Upper lobe of right lung (tissue), 1 donor: ENCODE data around the gene CCDC12. TPM values are rescaled to one million over a fixed set of nuclear protein-coding genes. Genes with fewer than 3 reads are reported as not detected.

Experiments
- ATAC-seq: fragments of 200-7000 bp; cut with Tn5 transposase; one replicate; pipeline ENCODE4 v1.9.1; 2020; ENCODE audit warnings: mild to moderate bottlenecking, moderate library complexity
- DNase-seq: peaks from one replicate; pipeline ENCODE4 v3.0.0-alpha.2; 2020
- H3K27ac ChIP-seq: fragments of 200-600 bp; one replicate; pipeline ENCODE4 v1.8.0; 2022
- H3K27me3 ChIP-seq: fragments of 200-600 bp; one replicate; pipeline ENCODE4 v1.8.0; 2022; ENCODE audit warnings: mild to moderate bottlenecking
- H3K36me3 ChIP-seq: fragments of 200-600 bp; one replicate; pipeline ENCODE4 v1.8.0; 2022
- H3K4me1 ChIP-seq: fragments of 200-600 bp; one replicate; pipeline ENCODE4 v1.8.0; 2022
- H3K4me3 ChIP-seq: fragments of 200-600 bp; one replicate; pipeline ENCODE4 v1.8.0; 2022; ENCODE audit warnings: mild to moderate bottlenecking
- H3K9me3 ChIP-seq: fragments of 200-600 bp; one replicate; pipeline ENCODE4 v1.8.0; 2022
- intact Hi-C: fragments of 100-400 bp; cut with DNase I; formaldehyde crosslinking; loops from one replicate; pipeline ENCODE4 v1.11.0; 2022
- total RNA-seq: library from RNA; stranded (reverse); fragmentation: NEBNext Ultra II Directional; extraction: Animal tissue kit (Norgen Biotek cat#: 25700); gene quantifications from one replicate; pipeline ENCODE4 v1.2.1, GENCODE V29; 2021
- TF ChIP-seq, protein P1 (sequence below): fragments of 200-600 bp; IDR thresholded peaks from one replicate; pipeline ENCODE4 v1.8.0; 2022; ENCODE audit warnings: antibody characterized with exemption
- donor health status: DM: no; HTN: yes; CAD: no; lungs with severe emphysema.

CCDC12 gene
- total RNA-seq, 1 donor from 2014 or later = 42.1 TPM

DNA sequence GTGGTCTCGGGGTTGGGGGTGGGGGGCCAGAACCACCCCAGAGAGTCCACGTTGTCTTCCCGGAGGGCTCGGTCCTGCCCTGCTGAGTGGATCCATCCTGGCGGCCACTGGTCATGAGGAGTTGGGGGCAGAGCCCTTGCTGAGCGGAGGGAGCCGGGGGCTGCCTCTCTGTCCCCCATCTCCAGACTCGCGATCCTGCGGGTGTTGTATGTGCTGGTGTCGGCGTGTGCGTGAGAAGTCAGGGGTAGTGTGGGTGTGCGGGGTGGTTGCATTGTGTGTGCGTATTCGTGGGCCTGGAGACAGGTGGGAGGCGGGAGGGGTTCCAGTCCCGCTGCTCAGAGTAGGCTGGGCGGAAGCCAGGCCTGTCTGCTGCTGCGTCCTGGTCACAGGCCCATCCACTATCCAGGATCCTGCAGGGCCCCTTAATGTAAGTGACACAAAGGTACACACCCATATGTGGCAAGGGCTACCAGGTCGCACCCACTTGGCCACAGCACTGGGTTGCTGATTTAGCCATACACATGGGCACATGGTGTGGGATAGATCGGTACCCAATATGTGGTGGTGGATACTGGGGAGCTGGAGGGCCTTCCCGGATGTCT lies 33.7 kb upstream of the CCDC12 start:
- DNase-seq (no peak), ATAC-seq (no peak)
- peak overlapping the region; percentile 87 for H3K27ac ChIP-seq
- no peaks in the 10 kb centered on the region for H3K27me3 ChIP-seq
- intact Hi-C loops = no loop called here
- H3K4me3 ChIP-seq = peak overlapping the region; percentile 63
- H3K36me3 ChIP-seq = peaks cover 15% of the 10 kb centered on the region
- TF ChIP-seq, protein P1, sequence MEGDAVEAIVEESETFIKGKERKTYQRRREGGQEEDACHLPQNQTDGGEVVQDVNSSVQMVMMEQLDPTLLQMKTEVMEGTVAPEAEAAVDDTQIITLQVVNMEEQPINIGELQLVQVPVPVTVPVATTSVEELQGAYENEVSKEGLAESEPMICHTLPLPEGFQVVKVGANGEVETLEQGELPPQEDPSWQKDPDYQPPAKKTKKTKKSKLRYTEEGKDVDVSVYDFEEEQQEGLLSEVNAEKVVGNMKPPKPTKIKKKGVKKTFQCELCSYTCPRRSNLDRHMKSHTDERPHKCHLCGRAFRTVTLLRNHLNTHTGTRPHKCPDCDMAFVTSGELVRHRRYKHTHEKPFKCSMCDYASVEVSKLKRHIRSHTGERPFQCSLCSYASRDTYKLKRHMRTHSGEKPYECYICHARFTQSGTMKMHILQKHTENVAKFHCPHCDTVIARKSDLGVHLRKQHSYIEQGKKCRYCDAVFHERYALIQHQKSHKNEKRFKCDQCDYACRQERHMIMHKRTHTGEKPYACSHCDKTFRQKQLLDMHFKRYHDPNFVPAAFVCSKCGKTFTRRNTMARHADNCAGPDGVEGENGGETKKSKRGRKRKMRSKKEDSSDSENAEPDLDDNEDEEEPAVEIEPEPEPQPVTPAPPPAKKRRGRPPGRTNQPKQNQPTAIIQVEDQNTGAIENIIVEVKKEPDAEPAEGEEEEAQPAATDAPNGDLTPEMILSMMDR = no peak
- no peaks in the 10 kb centered on the region for H3K9me3 ChIP-seq
- peaks cover 11% of the 10 kb centered on the region for H3K4me1 ChIP-seq

DNA sequence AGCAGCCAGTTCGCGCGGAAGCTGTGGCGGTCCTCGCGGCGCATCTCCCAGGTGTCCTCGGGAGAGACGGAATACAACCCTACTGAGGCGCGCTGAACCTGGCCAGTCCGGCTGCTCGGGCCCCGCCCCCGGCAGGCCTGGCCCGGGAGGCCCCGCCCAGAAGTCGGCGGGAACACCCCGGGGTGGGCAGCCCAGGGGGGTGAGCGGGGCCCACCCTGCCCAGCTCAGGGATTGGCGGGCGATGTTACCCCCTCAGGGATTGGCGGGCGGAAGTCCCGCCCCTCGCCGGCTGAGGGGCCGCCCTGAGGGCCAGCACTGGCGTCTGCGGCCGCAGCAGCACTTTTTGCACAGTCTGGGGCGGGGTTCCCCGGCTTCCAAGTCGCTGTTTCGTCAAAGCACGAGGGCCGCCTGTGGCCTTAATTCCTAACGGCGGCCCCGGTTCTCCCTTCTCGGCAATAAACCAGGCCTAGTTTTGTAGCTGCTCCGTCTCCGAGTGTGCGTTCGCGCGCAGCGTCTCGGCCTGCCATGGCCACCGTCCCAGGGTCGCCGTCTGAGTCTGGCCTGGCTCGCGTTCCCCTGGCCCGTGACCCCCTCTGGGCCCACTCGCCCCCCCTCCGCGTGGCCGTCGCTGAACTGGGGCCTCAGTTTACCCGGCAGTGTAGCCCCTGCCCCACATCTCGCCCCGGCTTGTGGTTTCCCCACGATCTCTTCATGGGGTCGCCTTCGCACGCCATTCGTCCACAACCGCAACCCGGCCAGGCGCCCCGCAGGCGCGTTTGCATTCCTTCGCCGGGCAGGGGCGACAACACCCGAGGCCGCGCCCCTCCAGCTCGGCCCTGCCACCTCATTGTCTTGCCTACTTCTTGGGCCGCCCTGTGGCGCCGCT lies 32.9 kb upstream of the CCDC12 start:
- TF ChIP-seq, protein P1 = no peak
- H3K9me3 ChIP-seq = no peaks in the 10 kb centered on the region
- peak overlapping the region; percentile 63 for H3K4me3 ChIP-seq
- ATAC-seq (peak; percentile 93), DNase-seq (peak; percentile 95)
- no peaks in the 10 kb centered on the region for H3K27me3 ChIP-seq
- intact Hi-C loops = no loop called here
- H3K4me1 ChIP-seq = peaks cover 11% of the 10 kb centered on the region
- peaks cover 23% of the 10 kb centered on the region for H3K36me3 ChIP-seq
- peak overlapping the region; percentile 87 for H3K27ac ChIP-seq

DNA sequence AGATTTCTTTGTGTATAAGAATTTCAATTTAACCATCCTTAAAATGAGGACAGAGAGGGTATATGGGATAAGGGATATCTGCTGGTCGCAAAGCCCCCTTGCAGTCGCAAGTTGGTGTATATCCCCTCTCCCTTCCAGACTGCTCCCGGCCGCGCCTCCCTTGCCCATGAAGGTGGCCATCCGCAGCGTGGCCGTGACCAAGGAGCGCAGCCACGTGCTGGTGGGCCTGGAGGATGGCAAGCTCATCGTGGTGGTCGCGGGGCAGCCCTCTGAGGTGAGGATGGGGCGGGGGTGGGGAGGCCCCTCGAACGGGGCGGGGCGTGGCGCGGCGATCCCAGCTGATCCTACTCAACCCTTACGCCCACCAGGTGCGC lies 32.3 kb upstream of the CCDC12 start:
- DNase-seq (no peak), ATAC-seq (no peak)
- H3K9me3 ChIP-seq = no peaks in the 10 kb centered on the region
- peaks cover 29% of the 10 kb centered on the region for H3K36me3 ChIP-seq
- H3K4me3 ChIP-seq = peak overlapping the region; percentile 63
- TF ChIP-seq, protein P1 = no peak
- intact Hi-C loops = no loop called here
- no peaks in the 10 kb centered on the region for H3K27me3 ChIP-seq
- H3K4me1 ChIP-seq = peaks cover 11% of the 10 kb centered on the region
- H3K27ac ChIP-seq = peak overlapping the region; percentile 87

DNA sequence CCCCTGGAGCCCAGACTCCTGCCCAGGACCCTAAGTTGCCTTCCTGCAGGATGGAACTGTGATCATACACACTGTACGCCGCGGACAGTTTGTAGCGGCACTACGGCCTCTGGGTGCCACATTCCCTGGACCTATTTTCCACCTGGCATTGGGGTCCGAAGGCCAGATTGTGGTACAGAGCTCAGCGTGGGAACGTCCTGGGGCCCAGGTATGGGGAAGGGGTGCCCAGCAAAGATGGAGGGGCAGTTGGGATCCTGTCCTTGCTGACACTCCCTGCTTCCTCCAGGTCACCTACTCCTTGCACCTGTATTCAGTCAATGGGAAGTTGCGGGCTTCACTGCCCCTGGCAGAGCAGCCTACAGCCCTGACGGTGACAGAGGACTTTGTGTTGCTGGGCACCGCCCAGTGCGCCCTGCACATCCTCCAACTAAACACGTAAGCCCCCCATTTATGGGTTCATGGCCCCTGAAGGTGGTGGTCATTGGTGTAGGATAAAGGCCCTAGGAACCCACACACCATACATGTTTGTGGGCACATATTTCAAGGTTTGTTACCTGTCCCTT lies 31.8 kb upstream of the CCDC12 start:
- Histone ChIP-seq H3K27me3 (no peaks in the 10 kb centered on the region), H3K9me3 (no peaks in the 10 kb centered on the region), H3K4me3 (no peak overlapping the region), H3K36me3 (peaks cover 34% of the 10 kb centered on the region), H3K27ac (no peak overlapping the region), H3K4me1 (peaks cover 11% of the 10 kb centered on the region)
- intact Hi-C loops = no loop called here
- TF ChIP-seq, protein P1 = no peak
- ATAC-seq (no peak), DNase-seq (peak; percentile 51)

DNA sequence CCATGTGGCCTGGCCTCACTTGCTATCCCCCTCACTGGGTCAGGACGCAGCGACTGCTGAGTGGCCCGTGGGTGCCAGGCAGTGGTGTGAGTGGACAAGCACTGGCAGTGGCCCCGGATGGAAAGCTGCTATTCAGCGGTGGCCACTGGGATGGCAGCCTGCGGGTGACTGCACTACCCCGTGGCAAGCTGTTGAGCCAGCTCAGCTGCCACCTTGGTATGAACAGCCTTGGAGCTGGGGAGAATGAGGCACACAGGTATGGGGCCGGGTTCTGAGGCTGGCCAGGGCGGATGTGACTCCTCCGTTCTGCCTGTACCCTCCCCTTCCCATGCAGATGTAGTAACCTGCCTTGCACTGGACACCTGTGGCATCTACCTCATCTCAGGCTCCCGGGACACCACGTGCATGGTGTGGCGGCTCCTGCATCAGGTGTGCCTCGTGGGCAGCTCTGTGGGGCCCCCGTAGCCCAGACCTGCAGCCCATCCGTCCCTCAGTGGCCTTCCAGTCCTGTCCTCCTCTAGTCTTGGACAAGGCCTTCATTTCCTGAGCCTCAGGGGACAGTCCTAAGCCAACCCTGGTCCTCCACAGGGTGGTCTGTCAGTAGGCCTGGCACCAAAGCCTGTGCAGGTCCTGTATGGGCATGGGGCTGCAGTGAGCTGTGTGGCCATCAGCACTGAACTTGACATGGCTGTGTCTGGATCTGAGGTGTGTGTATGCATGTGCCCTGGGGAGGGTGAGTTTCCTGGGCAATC lies 31.1 kb upstream of the CCDC12 start:
- peak; percentile 61 for DNase-seq
- Histone ChIP-seq H3K36me3 (peaks cover 41% of the 10 kb centered on the region), H3K9me3 (no peaks in the 10 kb centered on the region), H3K4me3 (no peak overlapping the region), H3K4me1 (peaks cover 11% of the 10 kb centered on the region), H3K27ac (no peak overlapping the region), H3K27me3 (no peaks in the 10 kb centered on the region)
- intact Hi-C loops = no loop called here
- ATAC-seq = no peak
- TF ChIP-seq, protein P1 = no peak
